H1 (cell line): Measurements from ENCODE around the gene SUGP1. TPM values are rescaled to one million over a fixed set of nuclear protein-coding genes. Genes with fewer than 3 reads are reported as not detected.

Experiments
- GABPA ChIP-seq: IDR thresholded peaks from 2 replicates; pipeline ENCODE4 v1.6.1; 2011; ENCODE audit warnings: mild to moderate bottlenecking, low read length, moderate library complexity, borderline replicate concordance; ENCODE audit not compliant: insufficient read depth
- polyA plus RNA-seq, 7 experiments: library from polyadenylated mRNA; depleted of rRNA in 3 of 7; stranded (reverse) in 5 of 7; unstranded in 2 of 7; fragments of >200 nt in 5 of 7; fragments of 200-250 nt in 2 of 7; gene quantifications; 1 replicate in 5 of 7; 2 replicates in 1 of 7; 4 replicates in 1 of 7; pipeline versions ENCODE4 v1.2.1 to v1.2.3, GENCODE V29; 2011 to 2013; ENCODE audit warnings: missing spikeins in 2 of 7, mixed read lengths in 2 of 7
- total RNA-seq: library from RNA; stranded (reverse); fragmentation: NEBNext Ultra II Directional; extraction: Animal tissue kit (Norgen Biotek cat#: 25700); gene quantifications from 2 replicates; pipeline ENCODE4 v1.2.1, GENCODE V29; 2021

The SUGP1 gene
- total and polyA plus RNA-seq, 2 of the 8 experiments (the other 6 are each of a cell fraction or from before 2014, with no cell fraction given): 38.5 to 65.2 TPM

DNA sequence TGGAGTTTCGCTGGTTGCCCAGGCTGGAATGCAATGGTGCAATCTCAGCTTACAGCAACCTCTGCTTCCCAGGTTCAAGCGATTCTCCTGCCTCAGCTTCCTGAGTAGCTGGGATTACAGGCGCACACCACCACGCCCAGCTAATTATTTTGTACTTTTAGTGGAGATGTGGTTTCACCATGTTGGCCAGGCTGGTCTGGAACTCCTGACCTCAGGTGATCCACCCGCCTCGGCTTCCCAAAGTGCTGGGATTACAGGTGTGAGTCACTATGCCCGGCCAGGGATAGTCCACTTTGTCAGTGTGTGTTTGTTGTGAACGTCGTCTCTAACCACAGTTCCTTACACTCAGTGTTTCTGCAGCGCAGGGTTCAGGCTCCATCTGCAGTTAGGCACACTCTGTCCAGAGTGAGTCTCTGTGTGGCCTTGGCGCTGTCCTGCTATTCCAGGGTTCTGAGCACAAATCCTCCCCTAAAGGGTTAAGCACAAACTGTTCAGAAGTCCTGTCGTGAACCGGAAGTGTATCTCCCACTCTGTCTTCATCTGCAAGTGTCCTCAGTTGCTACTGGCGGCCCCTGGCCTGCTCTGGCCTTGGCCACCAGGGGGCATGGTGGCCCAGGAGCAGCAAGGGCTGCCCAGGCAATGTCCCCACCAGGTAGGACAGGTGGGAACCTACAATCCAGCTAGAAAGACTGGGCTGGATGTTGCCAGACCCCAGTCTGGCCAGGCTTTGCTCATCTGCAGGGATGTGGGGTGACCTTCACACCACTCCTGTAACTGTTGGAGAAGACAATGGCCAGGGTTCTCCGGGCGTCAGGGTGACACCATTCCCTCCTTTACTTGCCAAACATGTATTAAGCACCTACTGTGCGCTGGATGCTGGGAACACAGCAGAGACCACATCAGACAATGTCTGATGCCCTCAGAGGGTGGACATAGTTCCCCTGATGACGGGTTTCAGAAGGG is 46.4 kb upstream of the SUGP1 start (continued):
- TF ChIP-seq GABPA: peak; percentile 84; the same call in 1 of the 2 replicates
